OCI-LY3 (cell line): Measurements from ENCODE around the gene NRG2.

ENCODE experiments used
- CTCF ChIP-seq: fragments of 200-600, 300-600 bp; sonication (generic); IDR thresholded peaks from 2 replicates; pipeline ENCODE4 v1.5.1; 2014; ENCODE audit warnings: antibody characterized with exemption, low read length, low read depth
- EZH2phosphoT487 ChIP-seq: fragments of 200-600 bp; shearing (Covaris generic); IDR thresholded peaks from 2 replicates; pipeline ENCODE4 v1.6.1; 2018; ENCODE audit warnings: antibody characterized with exemption, mixed run types, low read depth

- TF ChIP-seq CTCF, result peak; percentile 61
- TF ChIP-seq EZH2phosphoT487, result no peak
Observed at GRCh38 chr5:139863855-139864558, 179.1 kb downstream of the NRG2 start.
